Calu3 (cell line): Measurements from ENCODE around the gene ZNF777. TPM values are rescaled to one million over a fixed set of nuclear protein-coding genes. Genes with fewer than 3 reads are reported as not detected.
"Not testable (repeated sequence)": the region's sequence is repeated elsewhere in the genome, so short reads cannot be mapped to it uniquely, and the experiment has no call there.

Experiments used
- BruUV-seq: library from RNA; stranded (reverse); fragments of 400-500 nt; replicated peaks from 2 replicates; lab custom pipeline; 2021; lab: Mats Ljungman, UMichigan
- CTCF ChIA-PET: fragments of 300-600 bp; sonication (Branson Sonifier 250); formaldehyde crosslinking; loops from one replicate; lab custom pipeline; 2022; ENCODE audit warnings: antibody characterized with exemption; lab: Charles Lee
- DNase-seq: peaks from one replicate; pipeline ENCODE4 v3.0.0; 2022
- H3K27ac Mint-ChIP-seq: one replicate; pipeline ENCODE4 v1.8.0; 2022; ENCODE audit warnings: mixed read lengths; ENCODE audit not compliant: unreplicated experiment
- H3K27me3 Mint-ChIP-seq: one replicate; pipeline ENCODE4 v1.8.0; 2022; ENCODE audit warnings: mixed read lengths; ENCODE audit not compliant: unreplicated experiment
- H3K36me3 Mint-ChIP-seq: one replicate; pipeline ENCODE4 v1.8.0; 2022; ENCODE audit warnings: mild to moderate bottlenecking, moderate library complexity, mixed read lengths; ENCODE audit not compliant: insufficient read depth, unreplicated experiment
- H3K4me1 Mint-ChIP-seq: one replicate; pipeline ENCODE4 v1.8.0; 2022; ENCODE audit warnings: mild to moderate bottlenecking, low read depth, mixed read lengths; ENCODE audit not compliant: unreplicated experiment
- H3K4me3 Mint-ChIP-seq: one replicate; pipeline ENCODE4 v1.8.0; 2022; ENCODE audit warnings: mild to moderate bottlenecking, low read depth, moderate library complexity, mixed read lengths; ENCODE audit not compliant: unreplicated experiment
- H3K9me3 Mint-ChIP-seq: one replicate; pipeline ENCODE4 v1.8.0; 2022; ENCODE audit warnings: low read depth, mixed read lengths; ENCODE audit not compliant: unreplicated experiment
- intact Hi-C: fragments of 100-400 bp; cut with micrococcal nuclease; formaldehyde crosslinking; loops from one replicate; pipeline ENCODE4 v1.10.0; 2022; ENCODE audit not compliant: unreplicated experiment
- total RNA-seq: library from RNA; stranded (reverse); gene quantifications from 2 replicates; pipeline ENCODE4 v1.2.3, GENCODE V29; 2022
- TF ChIP-seq, protein P1 (sequence below): fragments of 200-600 bp; IDR thresholded peaks from one replicate; pipeline ENCODE4 v1.8.0; 2022; ENCODE audit warnings: antibody characterized with exemption; ENCODE audit not compliant: unreplicated experiment

The ZNF777 gene
- total RNA-seq, 1 experiment from 2014 or later, result 12.3 TPM

DNA sequence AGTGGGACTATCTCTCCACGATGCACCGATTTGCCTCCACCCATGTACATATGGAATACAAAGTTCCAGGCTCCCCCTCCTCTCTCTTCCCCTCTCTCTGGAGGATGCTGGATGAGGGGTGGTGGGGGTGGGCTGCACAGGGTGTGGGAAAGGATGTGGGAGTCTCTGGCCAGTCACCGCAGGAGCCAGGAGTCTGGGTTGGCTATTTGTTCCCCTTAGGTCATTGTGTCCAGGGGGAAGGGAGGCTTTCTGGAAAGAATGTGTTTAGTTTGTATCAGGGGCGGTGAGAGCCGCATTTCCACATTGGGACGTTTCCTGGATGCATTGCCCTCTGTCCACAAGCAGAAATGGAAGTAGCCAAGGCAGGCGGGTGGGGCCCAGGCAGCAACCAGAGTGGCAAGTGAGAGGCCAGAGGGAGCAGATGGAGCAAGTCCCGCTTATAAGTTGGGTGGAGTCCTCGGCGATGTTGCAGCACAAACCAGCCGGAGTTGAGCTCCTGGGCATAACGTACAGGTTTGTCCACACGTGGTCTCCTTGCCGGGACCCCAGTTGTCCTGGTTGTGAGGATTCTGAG lies 63.3 kb downstream of the ZNF777 start:
- intact Hi-C loops, result no loop called here
- TF ChIP-seq, protein P1, sequence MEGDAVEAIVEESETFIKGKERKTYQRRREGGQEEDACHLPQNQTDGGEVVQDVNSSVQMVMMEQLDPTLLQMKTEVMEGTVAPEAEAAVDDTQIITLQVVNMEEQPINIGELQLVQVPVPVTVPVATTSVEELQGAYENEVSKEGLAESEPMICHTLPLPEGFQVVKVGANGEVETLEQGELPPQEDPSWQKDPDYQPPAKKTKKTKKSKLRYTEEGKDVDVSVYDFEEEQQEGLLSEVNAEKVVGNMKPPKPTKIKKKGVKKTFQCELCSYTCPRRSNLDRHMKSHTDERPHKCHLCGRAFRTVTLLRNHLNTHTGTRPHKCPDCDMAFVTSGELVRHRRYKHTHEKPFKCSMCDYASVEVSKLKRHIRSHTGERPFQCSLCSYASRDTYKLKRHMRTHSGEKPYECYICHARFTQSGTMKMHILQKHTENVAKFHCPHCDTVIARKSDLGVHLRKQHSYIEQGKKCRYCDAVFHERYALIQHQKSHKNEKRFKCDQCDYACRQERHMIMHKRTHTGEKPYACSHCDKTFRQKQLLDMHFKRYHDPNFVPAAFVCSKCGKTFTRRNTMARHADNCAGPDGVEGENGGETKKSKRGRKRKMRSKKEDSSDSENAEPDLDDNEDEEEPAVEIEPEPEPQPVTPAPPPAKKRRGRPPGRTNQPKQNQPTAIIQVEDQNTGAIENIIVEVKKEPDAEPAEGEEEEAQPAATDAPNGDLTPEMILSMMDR, result no peak
- Mint-ChIP-seq H3K36me3 (no peaks in the 10 kb centered on the region), H3K9me3 (peaks cover 3% of the 10 kb centered on the region), H3K4me1 (no peaks in the 10 kb centered on the region), H3K27ac (no peak overlapping the region), H3K27me3 (peaks cover 75% of the 10 kb centered on the region), H3K4me3 (no peak overlapping the region)
- CTCF ChIA-PET, result no interaction called here
- no TSS peak for BruUV-seq
- no peak for DNase-seq

DNA sequence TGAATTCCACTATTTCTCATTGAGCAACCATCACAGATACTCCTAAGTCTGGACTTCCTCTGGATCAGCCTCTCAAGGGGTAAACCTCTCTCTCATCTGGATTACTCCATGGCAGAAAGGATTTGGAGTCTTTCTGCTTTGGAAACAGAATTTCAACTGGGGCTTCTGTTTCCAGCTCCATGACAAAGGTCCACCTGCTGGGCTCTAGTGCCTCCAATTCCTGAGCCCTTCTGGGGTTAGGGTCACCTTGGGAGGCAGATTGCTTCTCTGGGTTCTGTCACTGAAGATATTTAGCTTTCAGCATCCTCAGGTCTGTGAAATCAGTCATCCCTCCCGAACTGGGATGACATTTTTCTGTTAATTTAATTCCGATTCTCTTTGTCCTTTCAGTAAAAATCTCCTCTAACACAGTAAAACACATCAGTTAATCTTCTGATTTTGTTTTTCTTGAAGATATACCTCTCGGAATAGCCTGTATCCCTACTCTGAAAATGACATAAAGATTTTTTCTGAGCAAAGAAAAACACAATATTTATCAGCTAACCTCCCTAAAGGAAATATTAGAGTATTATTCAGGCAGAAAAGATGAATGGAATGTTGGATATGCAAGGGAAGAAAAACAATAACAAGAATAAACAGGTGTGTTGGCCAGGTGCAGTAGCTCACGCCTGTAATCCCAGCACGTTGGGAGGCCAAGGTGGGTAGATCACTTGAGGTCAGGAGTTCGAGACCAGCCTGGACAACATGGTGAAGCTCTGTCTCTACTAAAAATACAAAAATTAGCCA lies 72.1 kb downstream of the ZNF777 start:
- H3K4me3 Mint-ChIP-seq, intact Hi-C loops, CTCF ChIA-PET, DNase-seq, BruUV-seq, H3K9me3 Mint-ChIP-seq, H3K27ac Mint-ChIP-seq, H3K36me3 Mint-ChIP-seq: not testable (repeated sequence)
- peaks cover 16% of the 10 kb centered on the region for H3K27me3 Mint-ChIP-seq
- H3K4me1 Mint-ChIP-seq, result peaks cover 17% of the 10 kb centered on the region

DNA sequence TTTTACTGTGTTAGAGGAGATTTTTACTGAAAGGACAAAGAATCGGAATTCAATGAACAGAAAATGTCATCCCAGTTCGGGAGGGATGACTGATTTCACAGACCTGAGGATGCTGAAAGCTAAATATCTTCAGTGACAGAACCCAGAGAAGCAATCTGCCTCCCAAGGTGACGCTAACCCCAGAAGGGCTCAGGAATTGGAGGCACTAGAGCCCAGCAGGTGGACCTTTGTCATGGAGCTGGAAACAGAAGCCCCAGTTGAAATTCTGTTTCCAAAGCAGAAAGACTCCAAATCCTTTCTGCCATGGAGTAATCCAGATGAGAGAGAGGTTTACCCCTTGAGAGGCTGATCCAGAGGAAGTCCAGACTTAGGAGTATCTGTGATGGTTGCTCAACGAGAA lies 74.3 kb downstream of the ZNF777 start:
- H3K36me3 Mint-ChIP-seq, DNase-seq, H3K4me3 Mint-ChIP-seq, CTCF ChIA-PET, H3K9me3 Mint-ChIP-seq, intact Hi-C loops, BruUV-seq, H3K27ac Mint-ChIP-seq: not testable (repeated sequence)
- Mint-ChIP-seq H3K27me3 (peaks cover 38% of the 10 kb centered on the region), H3K4me1 (peaks cover 17% of the 10 kb centered on the region)

DNA sequence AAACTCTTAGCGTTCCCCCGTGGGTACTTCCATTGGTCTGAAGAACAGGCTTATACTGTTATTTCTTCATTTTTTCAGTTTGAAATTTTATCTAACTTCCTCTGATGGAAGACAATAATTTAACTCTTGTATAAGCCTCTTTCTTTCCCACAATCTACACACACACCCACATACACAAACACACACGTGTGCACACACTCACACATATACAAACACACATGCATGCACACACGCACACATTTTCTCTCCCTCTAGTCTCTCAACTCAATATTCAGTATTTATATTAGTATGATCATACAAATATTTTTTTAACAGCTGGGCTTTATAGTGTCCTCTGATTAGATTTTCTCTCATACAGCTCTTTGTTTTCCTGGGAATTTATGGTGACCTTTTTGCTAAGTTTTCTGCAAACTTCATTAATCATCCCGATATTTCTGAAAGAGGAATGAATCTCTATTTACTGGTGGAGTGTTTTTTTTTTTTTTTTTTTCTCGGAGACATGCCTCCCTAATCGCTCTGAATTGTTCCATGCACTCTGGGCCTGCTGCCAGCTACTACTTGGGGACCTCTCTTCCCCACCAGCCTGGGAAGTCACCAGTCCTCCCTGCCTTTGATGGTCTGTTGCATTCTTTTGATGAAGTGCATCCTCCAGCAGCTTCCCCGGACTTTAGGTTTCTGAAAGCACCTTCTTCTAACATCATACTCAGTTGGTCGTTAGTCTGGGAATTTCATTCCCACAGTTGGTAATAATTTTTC lies 75.5 kb downstream of the ZNF777 start:
- Mint-ChIP-seq H3K27me3 (peaks cover 42% of the 10 kb centered on the region), H3K27ac (no peak overlapping the region), H3K9me3 (peaks cover 2% of the 10 kb centered on the region), H3K4me1 (peaks cover 17% of the 10 kb centered on the region), H3K4me3 (no peak overlapping the region), H3K36me3 (no peaks in the 10 kb centered on the region)
- DNase-seq, result no peak
- BruUV-seq, result no TSS peak
- TF ChIP-seq, protein P1, result no peak
- intact Hi-C loops, result no loop called here
- CTCF ChIA-PET, result no interaction called here

Other genes with a start within 250 kb of the ZNF777 start
- 17.2 and 18.5 TPM in 2 replicates for gene ZNF212, start 221.4 kb downstream of the ZNF777 start, total RNA-seq
- gene ZNF783, start 198.9 kb downstream of the ZNF777 start, total RNA-seq, result 17.8 and 18.1 TPM in 2 replicates
- gene ZNF746, start 36.7 kb upstream of the ZNF777 start, total RNA-seq, result 17.5 and 18.5 TPM in 2 replicates